Non-pigmented ciliary epithelial cell (primary cell): ENCODE results near the gene TUB.

Experiments
- DNase-seq: peaks from one replicate; pipeline ENCODE4 v3.0.0-alpha.2; 2010; ENCODE audit warnings: low read depth

TUB gene

DNA sequence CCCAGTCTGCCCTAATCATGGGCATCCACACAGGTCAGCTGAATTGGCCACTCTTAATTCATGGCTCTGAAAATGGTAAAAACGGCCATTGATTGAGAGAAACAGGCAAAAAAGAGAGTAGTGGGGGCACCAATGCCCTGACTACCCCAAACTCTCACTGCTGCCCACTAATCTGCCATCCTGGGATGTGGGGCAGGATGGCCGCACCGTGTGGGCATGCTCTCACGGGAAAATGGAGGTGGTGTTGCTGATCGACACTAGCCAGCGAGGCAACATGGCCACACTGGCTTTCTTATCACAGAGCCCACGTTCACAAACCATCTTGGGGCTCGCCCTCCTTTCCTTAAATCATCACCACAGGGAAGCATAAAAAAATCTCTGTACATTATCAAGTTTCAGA, 11.2 kb upstream of the TUB start:
- no peak for DNase-seq

DNA sequence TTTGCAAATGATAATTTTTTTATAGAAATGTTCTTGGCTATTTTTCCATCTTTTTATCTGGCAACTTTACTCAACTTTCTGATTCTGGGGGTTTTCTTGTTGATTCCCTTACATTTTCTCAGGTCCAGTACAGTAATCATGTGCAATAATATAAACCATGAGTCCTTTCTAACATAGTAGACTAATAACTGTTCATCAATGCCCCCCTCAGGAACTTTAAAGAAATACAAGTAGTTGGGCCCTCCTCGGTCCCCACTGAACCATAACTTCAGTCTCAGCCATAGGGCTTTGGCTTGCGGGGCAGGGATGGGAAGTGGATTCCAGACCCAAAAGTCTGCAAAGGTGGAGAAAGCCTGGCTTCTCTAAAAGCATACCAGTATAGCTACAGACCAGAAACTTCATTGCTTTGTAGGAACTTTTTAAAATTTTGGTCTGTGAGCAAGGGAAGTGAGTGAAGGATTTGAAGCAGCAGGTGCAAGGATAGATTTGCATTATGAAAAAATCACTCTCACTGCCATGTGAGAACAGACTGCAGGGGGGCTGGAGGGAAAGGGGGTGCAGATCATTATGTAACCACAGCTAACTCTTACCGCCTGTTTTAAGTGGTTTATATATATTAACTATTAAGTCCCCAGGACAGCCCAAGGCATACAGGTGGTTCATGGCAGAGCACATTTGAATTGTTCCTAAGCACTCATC, 10.4 kb upstream of the TUB start:
- DNase-seq = no peak

DNA sequence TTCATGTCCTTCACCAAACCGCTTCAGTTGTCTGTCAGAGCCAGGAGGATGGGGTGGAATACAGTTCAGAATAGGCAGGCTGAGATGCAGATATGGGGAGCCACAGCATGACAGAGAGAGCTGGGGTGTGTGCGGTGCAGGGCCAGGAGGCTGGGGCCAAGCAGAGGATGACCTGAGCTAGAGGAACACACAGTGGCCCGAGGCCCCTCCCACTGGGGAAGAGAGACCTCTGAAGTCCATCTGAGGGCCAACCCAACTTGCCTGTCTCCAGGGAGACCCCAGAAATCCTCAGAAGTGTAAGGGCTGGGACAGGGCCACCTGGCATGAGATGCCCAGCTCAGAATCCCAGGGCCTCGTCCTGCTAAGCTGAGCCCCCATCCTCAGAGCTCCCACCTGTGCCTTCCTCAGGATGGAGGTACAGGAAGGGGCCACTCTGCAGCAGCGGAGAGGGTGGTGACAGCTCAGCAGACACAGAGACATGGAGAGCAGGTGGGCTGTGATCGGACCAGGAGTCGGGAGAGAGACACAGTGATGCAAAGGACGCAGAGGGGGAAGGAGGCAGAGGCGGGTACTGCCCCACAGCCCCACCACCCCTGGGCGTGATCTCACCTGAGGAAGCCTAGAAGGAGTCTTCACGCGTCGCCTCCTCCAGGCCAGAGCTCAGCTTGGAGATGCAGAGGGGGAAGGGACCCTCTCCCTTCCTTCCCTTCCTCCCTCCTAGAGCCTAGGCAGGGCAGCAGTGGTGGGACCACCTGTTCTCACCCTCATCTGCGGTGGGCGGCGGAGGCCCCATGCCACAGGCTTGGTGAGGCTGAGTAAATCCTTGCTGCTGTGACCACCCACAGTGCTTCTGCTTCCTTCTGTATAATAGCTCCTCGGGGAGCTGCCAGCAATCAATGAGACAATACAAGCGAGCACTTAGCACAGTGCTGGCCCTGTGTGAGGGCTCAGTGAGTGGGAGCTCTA, 9.1 kb upstream of the TUB start:
- DNase-seq = no peak

DNA sequence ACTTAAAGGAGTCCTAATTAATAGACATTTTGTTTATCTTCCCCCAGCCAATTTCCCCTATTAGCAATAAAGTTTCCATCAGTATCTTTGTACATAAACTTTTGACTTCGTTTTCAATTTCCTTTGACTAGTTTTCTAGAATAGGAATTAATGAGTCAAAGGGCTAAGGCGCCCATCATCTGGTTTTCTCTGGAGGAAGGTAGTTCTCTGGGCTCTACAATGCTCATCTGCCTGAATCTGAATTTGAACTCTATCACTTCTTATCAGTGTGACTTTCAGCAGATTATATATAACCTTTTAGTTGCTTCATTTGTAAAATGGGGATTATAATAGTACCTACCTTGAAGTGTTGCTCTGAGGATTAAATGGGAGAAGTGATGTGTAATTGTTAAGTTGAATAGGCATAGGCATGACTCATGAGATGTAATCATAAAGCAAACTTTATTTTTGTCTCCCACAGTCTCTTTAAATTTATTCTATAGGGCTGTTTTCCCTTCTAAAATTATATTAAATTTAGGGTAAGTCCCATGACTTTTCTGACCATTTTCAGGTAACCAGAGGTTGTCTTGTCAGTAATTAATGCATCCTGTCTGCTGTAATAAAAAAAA, 5.8 kb upstream of the TUB start:
- DNase-seq = no peak

DNA sequence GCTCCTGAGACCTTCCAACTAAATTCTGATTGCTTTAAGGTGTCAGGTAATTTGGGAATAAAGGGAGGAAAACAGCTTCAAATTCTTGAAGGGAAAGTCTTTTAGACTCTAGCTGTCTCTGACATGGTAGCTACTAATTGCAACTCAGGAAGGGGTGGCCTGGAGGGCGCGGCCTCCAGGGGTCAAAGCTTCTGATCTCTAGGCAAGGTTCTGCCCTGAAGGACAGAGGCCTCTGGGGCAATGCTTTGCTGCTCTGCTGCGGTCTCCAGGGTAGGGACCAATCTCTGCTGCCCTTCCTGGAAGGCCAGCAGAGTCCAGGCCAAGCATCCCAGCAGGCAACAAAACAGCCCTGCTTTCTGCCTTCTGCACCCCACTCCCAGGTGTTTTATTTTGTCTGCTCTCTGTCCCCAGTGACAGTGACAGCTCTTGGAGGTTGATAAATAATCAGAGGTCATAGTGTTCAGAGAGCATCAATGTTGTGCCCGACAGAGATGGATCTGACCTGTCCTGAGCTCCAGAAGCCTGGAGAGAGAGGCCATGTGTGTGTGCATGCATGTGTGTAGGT, 1.8 kb upstream of the TUB start:
- DNase-seq = no peak

DNA sequence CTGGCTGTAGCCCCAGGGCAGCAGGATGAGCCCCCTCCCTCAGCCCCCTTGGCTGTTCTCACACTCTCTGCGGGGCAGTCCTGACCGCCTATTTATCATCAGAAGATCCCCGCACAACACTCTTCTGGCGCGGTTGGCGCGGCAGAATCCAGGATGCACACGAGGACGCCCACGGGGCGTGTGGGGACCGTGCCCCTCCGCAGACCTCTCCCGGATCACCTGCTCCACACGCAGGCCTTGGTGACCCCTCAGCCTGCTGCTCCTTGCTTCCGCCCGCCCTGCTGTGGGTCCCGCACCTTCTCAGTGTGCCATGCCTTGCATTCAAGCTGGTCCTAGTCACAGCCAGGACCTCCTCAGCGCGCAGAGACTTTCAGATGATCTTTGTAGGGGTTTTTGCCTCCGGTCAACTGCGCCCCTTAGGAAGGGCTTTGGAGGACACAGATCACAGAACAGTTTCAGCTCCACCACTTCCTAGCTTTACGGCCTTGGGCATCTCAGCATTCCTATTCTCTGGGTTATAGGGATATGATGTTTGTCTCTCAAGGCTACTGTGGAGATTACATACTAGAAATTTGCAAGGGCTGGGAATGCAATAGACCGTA, 841 bp upstream of the TUB start:
- DNase-seq = no peak

DNA sequence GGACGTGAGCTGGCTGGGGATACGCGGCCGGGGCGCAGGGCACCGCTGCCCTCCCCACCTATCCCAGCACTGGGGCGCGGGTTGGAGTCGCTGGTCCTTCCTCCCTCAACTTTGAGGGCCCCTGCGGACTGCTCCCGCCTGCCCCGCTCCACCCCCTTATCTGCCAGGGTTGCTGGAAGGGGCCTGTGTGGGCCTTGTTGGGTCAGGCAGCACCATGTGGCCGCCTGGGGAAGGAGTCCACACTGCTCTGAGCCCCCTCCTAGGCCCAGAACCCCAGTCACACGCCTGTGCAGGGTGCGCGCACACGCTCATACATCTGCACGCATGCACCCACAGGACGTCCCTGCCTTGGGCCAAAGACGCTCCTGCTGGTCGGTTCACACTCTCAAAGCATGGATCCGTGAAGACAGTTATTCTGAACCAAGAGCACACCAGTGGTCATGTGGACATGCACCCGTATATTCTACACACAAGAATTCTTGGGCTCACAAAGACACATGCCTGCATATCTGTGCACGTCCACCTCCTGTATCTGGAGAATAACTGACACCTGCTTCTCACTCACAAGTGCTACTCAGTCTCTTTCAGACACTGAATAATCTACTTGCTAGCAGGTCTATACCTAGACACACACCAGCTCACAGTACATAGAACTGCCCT, 710 bp downstream of the TUB start:
- no peak for DNase-seq

DNA sequence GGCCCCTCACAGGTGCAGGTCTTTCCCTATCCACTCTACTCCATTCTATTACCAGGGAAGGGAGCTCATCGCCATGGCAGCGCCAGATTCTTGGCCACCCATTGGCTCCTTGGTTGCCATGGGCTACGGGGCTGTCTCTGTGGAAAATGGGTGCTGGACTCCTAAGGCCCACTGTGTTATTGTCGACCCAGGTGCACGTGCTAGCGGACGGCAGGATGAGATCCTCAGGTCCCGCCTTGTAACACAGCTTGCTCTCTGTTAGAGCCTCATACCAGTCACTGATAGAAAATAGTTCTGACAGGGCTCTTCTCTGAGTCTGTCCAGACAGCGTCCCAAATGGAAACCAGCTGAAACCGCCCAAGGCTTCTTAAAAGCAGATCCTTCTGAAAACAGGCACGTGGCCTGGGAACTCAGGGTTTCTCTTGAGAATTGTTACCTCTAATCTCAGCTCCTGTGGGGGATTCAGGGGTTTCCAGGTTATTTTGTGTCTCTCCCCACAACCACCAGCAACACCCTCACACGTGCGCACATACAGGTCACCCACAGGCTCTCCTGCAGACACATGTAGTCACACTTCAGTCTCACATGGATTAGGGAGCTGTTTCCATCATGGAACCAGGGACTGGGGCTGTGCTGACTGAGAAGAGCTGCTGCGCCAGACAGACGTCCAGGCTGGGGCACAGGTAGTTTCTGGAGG, 1.5 kb downstream of the TUB start:
- DNase-seq = no peak

DNA sequence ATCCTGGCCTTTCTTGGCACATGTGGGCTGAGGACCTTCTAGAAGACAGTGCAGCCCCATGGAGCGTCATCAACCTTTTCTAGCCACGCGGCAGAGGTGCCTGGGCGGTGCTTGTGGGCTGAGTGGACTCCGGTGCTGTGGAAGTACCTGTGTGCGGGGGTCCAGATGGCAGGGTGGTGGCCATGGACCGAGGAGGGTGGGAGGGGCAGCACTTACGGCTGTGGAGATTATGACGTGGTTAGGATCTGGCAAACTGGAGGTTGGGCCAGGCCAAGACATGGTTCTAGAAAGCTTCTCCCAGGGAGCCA, 2.0 kb downstream of the TUB start:
- DNase-seq = no peak

DNA sequence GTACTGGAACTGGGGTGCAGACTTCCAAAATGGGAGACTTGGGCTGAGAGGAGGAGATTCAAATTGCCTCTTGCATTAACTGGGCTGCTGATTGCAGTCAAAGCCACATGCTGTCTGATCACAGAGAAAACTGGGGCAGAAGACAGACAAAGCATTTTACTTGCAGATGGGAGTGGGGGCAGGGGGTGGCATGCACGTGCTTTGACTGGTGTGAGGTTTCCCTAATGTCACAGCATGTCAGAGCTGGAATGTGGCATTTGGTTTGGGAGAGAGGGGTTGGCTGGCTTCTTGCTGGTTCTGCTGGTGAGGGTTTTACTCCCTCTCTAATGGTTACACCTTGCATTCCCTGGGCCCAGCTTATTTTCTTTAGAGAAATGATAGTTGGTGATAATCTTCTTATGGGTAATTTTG, 2.9 kb downstream of the TUB start:
- DNase-seq = no peak

DNA sequence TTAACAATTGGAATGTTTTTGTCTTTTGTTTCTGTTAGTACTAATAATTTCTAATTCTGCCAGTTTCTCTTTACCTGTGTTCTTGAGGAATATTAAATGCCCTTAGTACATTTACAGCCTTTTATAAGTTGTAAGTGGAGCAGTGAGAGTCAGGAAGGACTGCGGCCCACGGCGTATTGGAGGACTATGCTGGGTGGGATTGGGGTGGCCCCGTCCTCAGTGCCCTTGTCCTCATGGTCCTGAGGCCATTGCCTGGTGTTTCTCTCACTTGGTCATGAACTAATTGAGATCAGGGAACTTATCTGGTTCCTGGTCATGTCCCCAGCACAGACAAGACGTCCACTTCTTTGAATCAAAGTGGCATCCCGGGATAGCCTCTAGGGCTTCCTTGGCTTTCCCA, 3.3 kb downstream of the TUB start:
- DNase-seq = no peak

DNA sequence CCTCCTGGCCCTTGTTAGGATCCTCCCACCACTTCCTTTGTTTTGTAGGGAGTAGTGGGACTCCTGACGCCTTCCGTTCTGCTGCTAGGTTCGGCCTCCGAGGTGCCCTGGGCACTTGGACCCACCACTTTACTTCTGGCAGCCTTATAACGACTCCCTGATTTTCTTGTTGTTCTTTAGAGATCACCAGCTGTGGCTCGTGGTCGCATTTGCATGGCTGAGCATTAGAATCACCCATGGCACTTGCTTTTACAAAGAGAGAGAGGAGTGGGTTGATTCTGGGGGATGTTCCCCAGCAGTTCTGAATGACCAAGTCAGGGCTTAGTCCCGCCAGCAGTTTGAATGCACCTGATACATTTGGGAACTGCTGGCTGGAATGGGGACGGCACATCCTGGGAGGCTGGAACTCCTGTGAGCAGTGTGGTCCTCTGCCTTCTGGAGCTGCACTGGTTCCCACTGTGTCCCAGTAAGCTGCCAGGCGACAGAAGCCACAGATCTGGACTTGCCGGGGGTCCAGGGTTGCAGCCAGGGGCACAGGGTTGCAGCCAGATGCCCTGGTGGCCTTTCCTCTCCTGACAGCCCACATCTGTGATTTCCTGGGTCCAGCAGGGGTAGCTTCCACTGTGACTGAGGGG, 4.1 kb downstream of the TUB start:
- no peak for DNase-seq

DNA sequence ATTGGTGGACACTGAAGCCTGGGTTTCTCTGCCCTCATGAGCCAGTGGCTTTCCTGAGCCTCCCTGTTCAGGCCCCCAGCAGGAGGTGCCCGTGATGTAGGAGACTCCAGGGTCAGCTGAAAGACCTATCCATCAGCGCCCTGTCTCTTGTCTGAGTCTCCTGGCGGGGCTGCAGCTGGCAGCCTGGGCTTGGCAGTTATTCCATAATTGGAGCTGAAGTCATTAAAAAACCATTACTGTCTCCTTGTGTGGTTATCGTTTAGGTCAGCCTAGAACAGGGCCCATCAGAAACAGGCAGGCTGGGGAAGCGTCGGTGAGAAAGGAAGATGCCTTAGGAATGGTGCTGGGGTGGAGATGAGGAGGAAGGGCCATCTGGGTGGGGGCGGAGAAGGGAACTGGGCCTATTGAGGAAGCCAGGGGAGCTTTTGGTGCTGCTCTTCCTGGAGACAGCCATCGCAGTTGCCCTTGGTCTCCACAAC, 5.0 kb downstream of the TUB start:
- DNase-seq = no peak

DNA sequence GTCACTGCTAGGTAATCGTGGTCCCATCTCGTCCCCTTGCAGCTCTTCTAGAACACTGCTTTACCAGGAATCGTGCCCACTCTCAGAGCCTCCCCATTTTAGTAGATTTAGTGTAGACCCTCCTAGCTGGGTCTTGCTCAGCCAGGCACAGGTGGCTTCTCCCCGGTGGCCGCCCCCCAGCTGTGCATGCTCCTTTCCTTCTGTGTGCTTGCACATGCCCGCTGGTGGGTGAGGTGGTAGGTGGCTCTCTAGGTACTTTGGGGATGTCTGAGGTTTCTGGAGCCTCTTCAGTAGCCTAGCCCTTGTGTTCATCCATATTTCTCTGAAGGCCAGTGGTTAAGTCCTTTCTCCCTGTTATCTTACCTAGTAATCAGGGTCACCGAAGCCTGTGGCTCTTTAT, 5.6 kb downstream of the TUB start:
- no peak for DNase-seq

DNA sequence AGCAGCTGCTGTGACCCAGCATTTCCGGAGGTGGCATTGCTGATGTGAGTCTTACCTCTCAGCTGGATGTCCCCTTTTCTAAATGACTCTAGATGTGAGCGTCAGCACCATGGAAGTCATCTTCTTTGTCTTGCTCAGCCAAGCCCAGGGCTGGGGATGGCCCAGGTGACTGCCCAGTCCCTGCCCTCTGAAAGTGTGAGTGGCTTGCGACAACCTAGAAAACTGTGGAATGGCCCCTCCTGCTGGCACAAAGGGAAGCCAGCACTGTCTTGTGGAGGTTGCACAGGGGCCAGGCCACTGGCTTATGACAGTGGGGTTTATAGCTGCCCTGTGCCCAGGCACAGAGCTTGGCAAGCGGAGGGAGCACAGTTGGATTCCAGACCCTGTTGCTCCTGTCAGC, 6.2 kb downstream of the TUB start:
- DNase-seq = no peak

DNA sequence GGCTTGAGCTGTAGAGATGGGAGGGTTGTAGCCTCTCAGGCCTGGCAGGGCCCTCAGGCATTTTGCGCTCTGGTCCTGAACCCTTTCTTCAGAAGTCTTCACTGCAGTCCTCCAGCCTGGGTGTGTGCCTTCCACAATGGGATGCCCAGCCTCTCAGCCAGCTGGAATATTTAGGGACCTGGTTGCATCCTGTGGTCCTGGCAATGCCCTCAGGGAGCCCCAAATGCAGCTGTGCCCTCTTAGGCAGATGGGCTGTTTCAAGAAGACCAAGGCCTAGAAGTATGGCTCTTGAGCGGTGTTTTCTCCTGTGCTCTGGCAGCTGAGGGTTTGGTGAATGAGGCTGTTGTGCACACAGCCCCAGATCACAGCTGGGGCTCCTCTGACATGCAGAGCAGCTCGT, 6.7 kb downstream of the TUB start:
- DNase-seq = no peak

DNA sequence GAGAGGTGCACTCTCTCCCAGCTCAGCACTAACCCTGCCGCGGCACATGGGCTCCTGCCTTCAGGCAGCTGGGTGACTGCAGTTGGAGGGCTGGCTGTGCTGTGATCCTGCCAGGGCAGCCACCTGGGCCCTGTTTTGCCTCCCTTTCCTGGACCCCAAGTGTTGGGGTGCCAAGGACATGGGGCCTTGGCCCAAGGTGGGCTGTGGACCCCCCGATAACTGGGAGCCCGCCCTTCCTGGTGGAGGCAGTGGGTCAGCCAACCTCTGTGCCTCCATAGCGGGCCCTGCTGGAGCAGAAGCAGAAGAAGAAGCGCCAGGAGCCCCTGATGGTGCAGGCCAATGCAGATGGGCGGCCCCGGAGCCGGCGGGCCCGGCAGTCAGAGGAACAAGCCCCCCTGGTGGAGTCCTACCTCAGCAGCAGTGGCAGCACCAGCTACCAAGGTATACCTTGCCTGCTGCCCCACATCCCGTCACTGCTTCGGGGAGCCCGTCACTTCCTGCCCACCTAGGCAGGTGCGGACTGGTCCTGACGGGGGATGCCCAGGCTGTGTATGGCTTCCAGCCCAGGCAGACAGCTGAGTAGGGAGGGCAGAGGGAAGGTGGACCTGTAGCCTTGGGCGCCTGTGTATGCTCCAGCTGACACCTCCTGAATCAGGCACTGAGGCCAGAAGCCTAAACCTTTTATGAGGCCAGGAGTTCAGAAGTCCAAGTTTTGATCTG, 8.9 kb downstream of the TUB start:
- DNase-seq = no peak

DNA sequence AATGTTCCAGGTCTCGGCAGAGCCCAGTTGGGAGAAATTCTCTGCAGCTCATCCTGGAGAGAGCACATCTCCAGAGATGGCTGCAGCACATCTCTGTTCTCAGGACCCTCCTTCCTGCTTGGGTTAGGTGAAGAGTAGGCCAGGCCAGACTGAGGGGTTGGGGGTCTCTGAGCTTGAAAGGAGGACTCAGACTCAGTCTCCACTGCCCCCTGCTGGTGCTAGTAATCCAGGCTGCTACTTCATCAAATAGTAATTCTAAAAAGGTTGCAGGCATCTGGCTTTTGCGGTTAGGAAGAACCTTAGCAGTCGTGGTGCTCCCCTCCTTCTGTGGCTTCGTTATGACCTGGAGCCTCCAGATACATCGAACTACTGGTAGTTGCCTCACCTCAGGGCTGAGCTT, 9.7 kb downstream of the TUB start:
- no peak for DNase-seq

DNA sequence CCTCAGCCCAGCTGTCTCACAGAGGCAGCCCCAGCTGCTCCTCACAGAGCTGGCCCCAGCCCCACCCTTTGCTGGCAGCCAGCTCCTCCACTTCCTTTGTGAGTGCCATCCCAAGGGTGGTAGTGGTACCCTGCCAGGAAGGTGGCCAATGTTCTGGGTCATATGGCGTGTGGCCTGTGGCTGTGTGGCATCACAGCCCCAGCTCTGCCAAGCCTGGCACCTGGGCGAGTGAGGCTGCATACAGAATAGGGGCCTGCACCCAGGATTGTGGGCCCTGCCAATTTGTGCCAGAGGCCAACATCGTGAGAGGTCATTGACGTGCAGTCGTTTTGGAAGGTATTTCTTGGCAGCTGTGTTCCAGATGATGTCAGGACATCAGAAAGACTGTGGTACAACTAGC, 10.7 kb downstream of the TUB start:
- DNase-seq = no peak
